ENCODE results near the gene NSF.
"Not testable (repeated sequence)": the region's sequence is repeated elsewhere in the genome, so short reads cannot be mapped to it uniquely, and the experiment has no call there.

NSF gene

GRCh38 chr17:46766493-46767491 lies 176.3 kb downstream of the NSF start:
- no peak overlapping the region for H3K4me3 ChIP-seq (ENCODE audit: low read depth, low read length)
- no peak for TF ChIP-seq CTCF (IDR thresholded peaks at IDR 0.05; ENCODE audit: insufficient read depth, low read depth, low read length, missing control alignments)
- no peak for DNase-seq (ENCODE audit: low read depth)

DNA sequence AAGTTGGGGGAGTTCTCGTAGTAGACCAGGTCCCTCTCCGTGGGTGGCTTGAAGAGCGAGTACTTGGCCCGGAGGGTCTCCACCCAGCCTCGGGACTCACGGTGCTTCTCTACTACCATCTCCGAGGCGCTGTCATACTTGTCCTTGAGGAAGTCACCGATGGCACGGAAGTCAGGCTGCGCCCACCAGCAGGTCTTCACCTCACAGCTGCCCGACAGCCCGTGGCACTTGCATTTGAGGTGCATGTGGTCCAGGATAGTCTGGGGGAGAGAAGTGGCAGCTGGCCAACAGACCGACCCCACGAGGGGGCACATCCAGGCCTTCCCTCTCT lies 178.0 kb downstream of the NSF start:
- TF ChIP-seq CTCF (IDR thresholded peaks at IDR 0.05; ENCODE audit: insufficient read depth, low read depth, low read length, missing control alignments), result no peak
- no peak overlapping the region for H3K4me3 ChIP-seq (ENCODE audit: low read depth, low read length)
- no peak for DNase-seq (ENCODE audit: low read depth)

DNA sequence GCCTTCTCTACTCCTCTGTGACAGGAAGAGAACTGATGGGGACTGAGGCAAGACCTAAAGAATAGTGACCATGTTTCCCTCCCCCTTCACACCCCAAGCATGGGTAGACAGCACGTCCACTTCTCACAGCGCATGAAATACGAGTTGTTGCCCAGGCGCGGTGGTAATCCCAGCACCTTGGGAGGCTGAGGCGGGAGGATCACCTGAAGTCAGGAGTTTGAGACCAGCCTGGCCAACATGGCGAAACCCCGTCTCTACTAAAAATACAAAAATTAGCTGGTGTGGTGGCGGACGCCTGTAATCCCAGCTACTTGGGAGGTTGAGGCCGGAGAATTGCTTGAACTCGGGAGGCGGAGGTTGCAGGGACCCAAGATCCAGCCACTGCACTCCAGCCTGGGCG lies 178.4 kb downstream of the NSF start:
- not testable (repeated sequence) for H3K4me3 ChIP-seq (ENCODE audit: low read depth, low read length); DNase-seq (ENCODE audit: low read depth)

GRCh38 chr17:46769531-46770438 lies 179.3 kb downstream of the NSF start:
- TF ChIP-seq CTCF (IDR thresholded peaks at IDR 0.05; ENCODE audit: insufficient read depth, low read depth, low read length, missing control alignments), result no peak
- H3K4me3 ChIP-seq (ENCODE audit: low read depth, low read length), result no peak overlapping the region
- no peak for DNase-seq (ENCODE audit: low read depth)

DNA sequence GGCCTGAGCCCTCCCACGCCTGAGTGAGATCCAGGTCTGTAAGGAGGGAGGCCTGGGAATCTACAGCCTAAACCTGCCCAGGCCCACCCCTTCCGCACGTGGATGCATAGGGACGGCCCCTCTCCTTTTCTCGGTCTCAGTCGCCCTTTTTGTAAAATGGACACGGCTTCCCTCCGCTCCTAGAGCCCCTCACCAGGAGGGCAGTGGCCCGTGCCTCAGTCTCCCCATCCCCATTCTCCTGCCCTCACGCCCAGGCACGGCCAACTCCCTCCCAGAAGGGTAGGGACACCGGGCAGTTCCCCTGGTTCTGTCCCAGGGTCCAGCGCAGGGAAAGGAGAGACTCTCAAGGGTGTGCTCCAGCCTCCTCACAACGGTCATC lies 180.0 kb downstream of the NSF start:
- TF ChIP-seq CTCF (IDR thresholded peaks at IDR 0.05; ENCODE audit: insufficient read depth, low read depth, low read length, missing control alignments), result no peak
- no peak for DNase-seq (ENCODE audit: low read depth)
- H3K4me3 ChIP-seq (ENCODE audit: low read depth, low read length), result no peak overlapping the region

GRCh38 chr17:46770818-46771560 lies 180.5 kb downstream of the NSF start:
- no peak for DNase-seq (ENCODE audit: low read depth)
- H3K4me3 ChIP-seq (ENCODE audit: low read depth, low read length), result peak overlapping the region; percentile 36
- no peak for TF ChIP-seq CTCF (IDR thresholded peaks at IDR 0.05; ENCODE audit: insufficient read depth, low read depth, low read length, missing control alignments)

Data from GM12865 (cell line).